ENCODE results near the gene PRR22. TPM values are rescaled to one million over a fixed set of nuclear protein-coding genes. Genes with fewer than 3 reads are reported as not detected.

PRR22 gene
- total and polyA plus RNA-seq, 9 of the 15 experiments (the other 6 are each of a cell fraction or from before 2014, with no cell fraction given) = 0.03 to 12.0 (median 2.0) TPM; not detected in 1

GRCh38 chr19:5743630-5744029, 40.9 kb downstream of the PRR22 start (continued):
- TF ChIP-seq ZNF75A (CRISPR knock-in tag; IDR thresholded peaks at IDR 0.05) (no peak), TRIM28 (IDR thresholded peaks at IDR 0.05) (no peak), ZNF780A (CRISPR knock-in tag; IDR thresholded peaks at IDR 0.05) (no peak), ZNF512 (tag; IDR thresholded peaks at IDR 0.05) (no peak), PTRF (tag; IDR thresholded peaks at IDR 0.05) (no peak), ZNF511 (CRISPR knock-in tag; IDR thresholded peaks at IDR 0.05) (no peak), SNAPC5 (CRISPR knock-in tag; IDR thresholded peaks at IDR 0.05) (no peak), RBBP5 (IDR thresholded peaks at IDR 0.05; ENCODE audit: borderline replicate concordance, insufficient read depth, low read length, poor library complexity, severe bottlenecking) (no peak)

- intact Hi-C loops (cut with micrococcal nuclease) = no loop called here
- no peak overlapping the region for H2AFZ ChIP-seq (ENCODE audit: low read depth, low read length)
Measured at GRCh38 chr19:5742051-5742450, 42.5 kb downstream of the PRR22 start.

More at GRCh38 chr19:5742051-5742450, 42.5 kb downstream of the PRR22 start:
- in situ Hi-C loops (cut with MboI) = no loop called here
- CTCF ChIA-PET (ENCODE audit: low intra/inter-chr PET ratio) = no interaction called here
- H3K27me3 ChIP-seq (ENCODE audit: control insufficient read depth in 2 of 2, insufficient read depth in 2 of 2, low read length in 2 of 2) = peaks cover 19 to 43% of the 10 kb centered on the region in 2 experiments; a peak in 3 of 5 replicates
- no peak overlapping the region for H3K4me2 ChIP-seq (ENCODE audit: insufficient read depth, low read length)
- FAIRE-seq (no peak), DNase-seq (ENCODE audit: extremely low read depth in 1 of 4, low spot score in 3 of 4) (no peak), ATAC-seq (no peak)
- no peak overlapping the region for H3K4me3 ChIP-seq
- no peaks in the 10 kb centered on the region for H3K9me1 ChIP-seq (ENCODE audit: control insufficient read depth, insufficient read depth, low read length)
- H3K4me1 ChIP-seq (replicated peaks in 1 of 2; ENCODE audit: control insufficient read depth in 2 of 2, insufficient read depth in 2 of 2, low read length in 2 of 2) = no peaks in the 10 kb centered on the region; a peak in 1 of 5 replicates
- TF ChIP-seq PHF20 (IDR thresholded peaks at IDR 0.05; ENCODE audit: partially characterized antibody) = peak; percentile 43
- no peak for TF ChIP-seq LARP7 (IDR thresholded peaks at IDR 0.05)
- peak; percentile 97 for TF ChIP-seq ZBTB43 (CRISPR knock-in tag; IDR thresholded peaks at IDR 0.05)
- TF ChIP-seq SP1 (CRISPR knock-in tag; IDR thresholded peaks at IDR 0.05) = no peak
- no peak for TF ChIP-seq ZNF586 (CRISPR knock-in tag; conservative IDR thresholded peaks at IDR 0.05)
- peak; percentile 56; the same call in 1 of the 2 replicates for TF ChIP-seq MYNN (IDR thresholded peaks at IDR 0.05)
- TF ChIP-seq MYNN (CRISPR knock-in tag; IDR thresholded peaks at IDR 0.05) = no peak
- no peak for TF ChIP-seq ZBTB2 (IDR thresholded peaks at IDR 0.05)
- TF ChIP-seq KDM1A (IDR thresholded peaks at IDR 0.05) = peak in 1 of 2 experiments; percentile 54; a peak in 1 of 4 replicates
- TF ChIP-seq CBFB (CRISPR knock-in tag; IDR thresholded peaks at IDR 0.05) = no peak
- H4K20me1 ChIP-seq (replicated peaks; ENCODE audit: control insufficient read depth, insufficient read depth, low read length) = no peaks in the 10 kb centered on the region
- H3K36me3 ChIP-seq (ENCODE audit: control insufficient read depth, insufficient read depth, low read length) = no peaks in the 10 kb centered on the region
- POLR2A ChIA-PET = interaction anchor here (0.6 to 1.8 kb wide), 4 partner anchors 23 to 1781 kb away, joined by 3 to 5 read pairs (median 3); partner anchors contain the start of gene DUS3L
- no peaks in the 10 kb centered on the region for H3K79me2 ChIP-seq (ENCODE audit: control insufficient read depth, insufficient read depth, low read length)
- H3K27ac ChIP-seq (ENCODE audit: extremely low read depth, low read depth, low read length) = no peak overlapping the region
- H3K9ac ChIP-seq (ENCODE audit: insufficient read depth in 1 of 2, low read depth in 2 of 2, low read length in 2 of 2) = no peak overlapping the region
- H3K9me3 ChIP-seq (replicated peaks; ENCODE audit: control insufficient read depth, insufficient read depth, low read depth, low read length) = peaks cover 3% of the 10 kb centered on the region; the same call in 1 of the 2 replicates
- no TSS peak for BruUV-seq (replicated peaks)
- WGBS (ENCODE audit: insufficient coverage, low coverage, missing lambda C conversion rate) = 36% methylated on average over 19 of the region's 19 CpGs

Measured in K562 (cell line).